H9 (cell line): ENCODE results near the gene USP46. TPM values are rescaled to one million over a fixed set of nuclear protein-coding genes. Genes with fewer than 3 reads are reported as not detected.

Source experiments
- DNase-seq: peaks from one replicate; pipeline ENCODE4 v3.0.0-alpha.2; 2017
- H2AFZ ChIP-seq: one replicate; pipeline ENCODE4 v1.6.1; 2013; ENCODE audit warnings: mild to moderate bottlenecking, low read length, control low read depth, moderate library complexity
- H2AK5ac ChIP-seq: 2 replicates; pipeline ENCODE4 v1.6.1; 2013; ENCODE audit warnings: low read length, control low read depth, mixed read lengths; ENCODE audit not compliant: insufficient read length
- H2BK120ac ChIP-seq: one replicate; pipeline ENCODE4 v1.6.1; 2013; ENCODE audit warnings: low read depth, mild to moderate bottlenecking, low read length, control low read depth, inconsistent platforms; ENCODE audit not compliant: poor library complexity, severe bottlenecking
- H2BK12ac ChIP-seq: 2 replicates; pipeline ENCODE4 v1.6.1; 2013; ENCODE audit warnings: low read length, control low read depth, mixed read lengths, low read depth; ENCODE audit not compliant: insufficient read length
- H2BK15ac ChIP-seq: 2 replicates; pipeline ENCODE4 v1.6.1; 2013; ENCODE audit warnings: low read depth, low read length, control low read depth
- H2BK20ac ChIP-seq: one replicate; pipeline ENCODE4 v1.6.1; 2013; ENCODE audit warnings: low read depth, mild to moderate bottlenecking, low read length, control low read depth, inconsistent platforms; ENCODE audit not compliant: poor library complexity, severe bottlenecking
- H2BK5ac ChIP-seq: 2 replicates; pipeline ENCODE4 v1.6.1; 2013; ENCODE audit warnings: low read length, control low read depth, mixed read lengths; ENCODE audit not compliant: insufficient read length
- H3K14ac ChIP-seq: 2 replicates; pipeline ENCODE4 v1.6.1; 2013; ENCODE audit warnings: low read length, control low read depth; ENCODE audit not compliant: insufficient read depth
- H3K18ac ChIP-seq: 2 replicates; pipeline ENCODE4 v1.6.1; 2013; ENCODE audit warnings: low read depth, mild to moderate bottlenecking, mixed read lengths, low read length, control low read depth; ENCODE audit not compliant: insufficient read length
- H3K23ac ChIP-seq: 2 replicates; pipeline ENCODE4 v1.6.1; 2013; ENCODE audit warnings: low read length, control low read depth, mixed read lengths, low read depth; ENCODE audit not compliant: insufficient read length
- H3K23me2 ChIP-seq: 2 replicates; pipeline ENCODE4 v1.6.1; 2013; ENCODE audit warnings: low read depth, mild to moderate bottlenecking, mixed read lengths, low read length, control low read depth; ENCODE audit not compliant: insufficient read length, poor library complexity, severe bottlenecking
- H3K27ac ChIP-seq: 2 replicates; pipeline ENCODE4 v1.5.1; 2013; ENCODE audit warnings: low read length, control low read depth, mixed read lengths, low read depth; ENCODE audit not compliant: insufficient read length
- H3K27me3 ChIP-seq: 2 replicates; pipeline ENCODE4 v1.6.1; 2013; ENCODE audit warnings: low read length, control low read depth, inconsistent platforms; ENCODE audit not compliant: insufficient read depth
- H3K4ac ChIP-seq: 2 replicates; pipeline ENCODE4 v1.6.1; 2013; ENCODE audit warnings: low read depth, mild to moderate bottlenecking, control low read depth, inconsistent platforms, low read length, moderate library complexity
- H3K4me1 ChIP-seq: 2 replicates; pipeline ENCODE4 v1.6.1; 2013; ENCODE audit warnings: low read length, control low read depth, inconsistent platforms; ENCODE audit not compliant: insufficient read depth
- H3K4me2 ChIP-seq: 2 replicates; pipeline ENCODE4 v1.6.1; 2013; ENCODE audit warnings: low read length, control low read depth, mixed read lengths; ENCODE audit not compliant: insufficient read length, insufficient read depth
- H3K56ac ChIP-seq: 2 replicates; pipeline ENCODE4 v1.6.1; 2013; ENCODE audit warnings: low read depth, mild to moderate bottlenecking, mixed read lengths, low read length, control low read depth; ENCODE audit not compliant: insufficient read length
- H3K79me1 ChIP-seq: 2 replicates; pipeline ENCODE4 v1.6.1; 2013; ENCODE audit warnings: low read depth, mild to moderate bottlenecking, moderate library complexity, low read length, control low read depth, inconsistent platforms; ENCODE audit not compliant: insufficient read depth, poor library complexity, severe bottlenecking
- H3K79me2 ChIP-seq: 2 replicates; pipeline ENCODE4 v1.6.1; 2013; ENCODE audit warnings: low read length, control low read depth, inconsistent platforms; ENCODE audit not compliant: insufficient read depth
- H3K9ac ChIP-seq: 2 replicates; pipeline ENCODE4 v1.6.1; 2013; ENCODE audit warnings: low read length, control low read depth, mixed read lengths; ENCODE audit not compliant: insufficient read length; ENCODE audit errors: extremely low read depth
- H3K9me3 ChIP-seq: one replicate; pipeline ENCODE4 v1.6.1; 2013; ENCODE audit warnings: low read depth, low read length, inconsistent platforms; ENCODE audit not compliant: control insufficient read depth
- H3T11ph ChIP-seq: one replicate; pipeline ENCODE4 v1.6.1; 2013; ENCODE audit warnings: mild to moderate bottlenecking, low read length, control low read depth, inconsistent platforms
- H4K20me1 ChIP-seq: one replicate; pipeline ENCODE4 v1.6.1; 2013; ENCODE audit not compliant: control insufficient read depth, insufficient read length, insufficient read depth
- H4K5ac ChIP-seq: 2 replicates; pipeline ENCODE4 v1.6.1; 2013; ENCODE audit warnings: low read depth, mild to moderate bottlenecking, mixed read lengths, low read length, control low read depth; ENCODE audit not compliant: insufficient read length
- H4K8ac ChIP-seq: replicated peaks from 2 replicates; pipeline ENCODE4 v1.6.1; 2013; ENCODE audit warnings: low read length, control low read depth, mixed read lengths, low read depth; ENCODE audit not compliant: insufficient read length
- H4K91ac ChIP-seq: 2 replicates; pipeline ENCODE4 v1.6.1; 2013; ENCODE audit warnings: low read depth, mild to moderate bottlenecking, moderate library complexity, mixed read lengths, low read length, control low read depth; ENCODE audit not compliant: insufficient read length
- H3K27ac Mint-ChIP-seq, 3 experiments: 2 replicates in 2 of 3; 3 replicates in 1 of 3; pipeline ENCODE4 v1.8.0; 2020 to 2021; ENCODE audit warnings: mixed read lengths in 3 of 3, mild to moderate bottlenecking in 1 of 3, moderate library complexity in 1 of 3
- H3K27me3 Mint-ChIP-seq: 2 replicates; pipeline ENCODE4 v1.8.0; 2021; ENCODE audit warnings: low read depth, mild to moderate bottlenecking, moderate library complexity, mixed read lengths
- H3K36me3 Mint-ChIP-seq, 3 experiments: 2 replicates in 2 of 3; 3 replicates in 1 of 3; pipeline ENCODE4 v1.8.0; 2020 to 2021; ENCODE audit warnings: low read depth in 3 of 3, mixed read lengths in 3 of 3; ENCODE audit not compliant: insufficient read depth in 1 of 3
- H3K4me1 Mint-ChIP-seq, 2 experiments: 2 replicates each; pipeline ENCODE4 v1.8.0; 2020; ENCODE audit warnings: mixed read lengths in 2 of 2
- H3K4me3 Mint-ChIP-seq, 2 experiments: 2 replicates in 1 of 2; 3 replicates in 1 of 2; pipeline ENCODE4 v1.8.0; 2020 to 2021; ENCODE audit warnings: mild to moderate bottlenecking in 2 of 2, mixed read lengths in 2 of 2, moderate library complexity in 1 of 2
- H3K9me3 Mint-ChIP-seq, 2 experiments: 2 replicates in 1 of 2; 3 replicates in 1 of 2; pipeline ENCODE4 v1.8.0; 2020; ENCODE audit warnings: mild to moderate bottlenecking in 2 of 2, mixed read lengths in 2 of 2, moderate library complexity in 1 of 2
- CTCF ChIP-seq: fragments of 200-600 bp; sonication (generic); conservative IDR thresholded peaks from 3 replicates; pipeline ENCODE4 v1.8.0; 2021; ENCODE audit warnings: antibody characterized with exemption, mild to moderate bottlenecking
- WGBS: extraction: QIAGEN DNeasy Blood & Tissue Kit; methylation state at CpG from one replicate; pipeline ENCODE4 v1.1.7; 2013; ENCODE audit warnings: missing lambda C conversion rate, low lambda C conversion rate, mixed read lengths; ENCODE audit not compliant: insufficient read length; ENCODE audit errors: extremely low coverage; 5-methylcytosine and 5-hydroxymethylcytosine counted together
- total RNA-seq: library from RNA; stranded (reverse); gene quantifications from 2 replicates; pipeline ENCODE4 v1.2.1, GENCODE V29; 2021

Gene USP46
- total RNA-seq, 1 experiment from 2014 or later, result 59.8 TPM

- Histone ChIP-seq H2BK5ac (no peak overlapping the region), H4K91ac (no peak overlapping the region), H3K79me1 (no peaks in the 10 kb centered on the region), H2AFZ (no peak overlapping the region), H3K56ac (no peak overlapping the region), H3K23me2 (no peaks in the 10 kb centered on the region), H3K27me3 (no peaks in the 10 kb centered on the region), H4K8ac (no peak overlapping the region), H3K9me3 (no peaks in the 10 kb centered on the region), H3K27ac (no peak overlapping the region), H3T11ph (no peak overlapping the region), H3K4me2 (no peak overlapping the region), H3K79me2 (no peaks in the 10 kb centered on the region), H4K20me1 (no peaks in the 10 kb centered on the region), H3K4me1 (peaks cover 5% of the 10 kb centered on the region; the same call in 1 of the 2 replicates), H4K5ac (no peak overlapping the region), H2BK20ac (no peak overlapping the region), H2BK15ac (no peak overlapping the region), H3K14ac (no peak overlapping the region), H3K4ac (no peak overlapping the region), H3K18ac (no peak overlapping the region), H3K23ac (no peak overlapping the region), H2BK120ac (no peak overlapping the region), H2AK5ac (no peak overlapping the region), H2BK12ac (no peak overlapping the region), H3K9ac (no peak overlapping the region)
- Mint-ChIP-seq H3K27ac (no peak overlapping the region), H3K4me3 (no peak overlapping the region), H3K27me3 (no peaks in the 10 kb centered on the region; the same call in none of the 2 replicates), H3K36me3 (peaks cover 0 to 3% (median 2%) of the 10 kb centered on the region in 3 experiments; a peak in 3 of 7 replicates), H3K9me3 (no peaks in the 10 kb centered on the region; a peak in 1 of 5 replicates), H3K4me1 (peaks cover 41 to 49% of the 10 kb centered on the region in 2 experiments)
- DNase-seq, result no peak
- no peak for TF ChIP-seq CTCF
- WGBS, result no CpG with 5 or more reads among the region's 2 CpGs
Measured at GRCh38 chr4:52566136-52567031, 92.7 kb downstream of the USP46 start.
